ENCODE data around the gene TNFRSF1A. TPM values are rescaled to one million over a fixed set of nuclear protein-coding genes. Genes with fewer than 3 reads are reported as not detected.

The TNFRSF1A gene
- total RNA-seq, 4 donors from 2014 or later, result 279 to 689 (median 317) TPM

GRCh38 chr12:6384499-6385436, 42.9 kb upstream of the TNFRSF1A start:
- TF ChIP-seq CTCF (IDR thresholded peaks at IDR 0.05), result no peak
- ATAC-seq (ENCODE audit: low FRiP score) (no peak), DNase-seq (ENCODE audit: low spot score) (no peak)

- DNase-seq (ENCODE audit: low spot score) (peak; percentile 75), ATAC-seq (ENCODE audit: low FRiP score) (peak; percentile 94)
- no peak for TF ChIP-seq CTCF (IDR thresholded peaks at IDR 0.05)
Observed at GRCh38 chr12:6383572-6384498, 42.0 kb upstream of the TNFRSF1A start, which contains the start of gene LTBR. Gene LTBR, plus strand, starts transcription at chr12:6384162. Its CDS starts 197 bp downstream, at chr12:6384359.

- DNase-seq (ENCODE audit: low spot score), result no peak
- ATAC-seq (ENCODE audit: low FRiP score), result no peak
- TF ChIP-seq CTCF (IDR thresholded peaks at IDR 0.05), result no peak
Observed at GRCh38 chr12:6382982-6383381, 41.1 kb upstream of the TNFRSF1A start.

- no peak for TF ChIP-seq CTCF (IDR thresholded peaks at IDR 0.05)
- no peak for ATAC-seq (ENCODE audit: low FRiP score)
- DNase-seq (ENCODE audit: low spot score), result no peak
Observed at GRCh38 chr12:6382371-6382770, 40.5 kb upstream of the TNFRSF1A start.

DNA sequence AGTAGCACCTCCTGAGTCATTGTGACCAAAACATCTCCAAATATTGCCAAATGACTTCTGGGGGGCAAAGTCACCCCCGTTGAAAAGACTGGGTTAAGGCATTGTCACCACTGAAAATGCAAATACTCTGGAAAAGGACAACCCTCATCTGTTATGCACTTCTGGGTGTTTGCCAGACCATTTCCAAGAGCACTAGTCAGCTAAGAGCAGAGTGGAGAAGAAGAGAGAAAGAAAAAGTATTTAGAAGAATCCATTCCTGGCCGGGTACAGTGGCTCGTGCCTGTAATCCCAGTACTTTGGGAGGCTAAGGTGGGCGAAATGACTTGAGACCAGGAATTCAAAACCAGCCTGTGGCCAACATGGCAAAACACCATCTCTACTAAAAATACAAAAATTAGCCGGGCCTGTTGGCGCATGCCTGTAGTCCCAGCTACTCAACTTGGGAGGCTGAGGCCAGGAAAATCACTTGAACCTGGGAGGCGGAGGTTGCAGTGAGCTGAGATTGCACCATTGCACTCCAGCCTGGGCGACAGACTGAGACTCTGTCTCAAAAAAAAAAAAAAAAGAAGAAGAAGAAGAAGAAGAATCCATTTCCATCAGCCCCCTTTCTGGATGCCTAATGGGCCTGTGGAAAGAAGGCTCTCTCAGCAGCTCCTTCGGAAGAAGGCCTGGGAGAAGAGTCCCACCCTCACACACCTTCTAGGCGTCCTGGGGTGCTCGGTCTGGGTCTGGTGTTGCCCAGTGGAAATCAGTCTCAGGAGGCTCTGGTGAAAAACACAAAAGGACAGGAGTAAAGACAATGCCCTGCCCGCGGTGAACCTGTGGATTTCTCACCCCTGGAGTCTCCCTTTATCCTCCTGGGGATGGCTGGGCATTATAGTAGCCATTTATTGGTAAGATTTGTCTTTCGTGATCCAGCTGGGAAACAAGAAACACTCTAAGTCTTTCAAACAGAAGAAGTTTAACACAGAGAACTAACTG, 38.6 kb upstream of the TNFRSF1A start:
- ATAC-seq (ENCODE audit: low FRiP score) (no peak), DNase-seq (ENCODE audit: low spot score) (no peak)

More for the DNA sequence above, 38.6 kb upstream of the TNFRSF1A start:
- TF ChIP-seq CTCF (IDR thresholded peaks at IDR 0.05), result no peak
